Lung (tissue), 16 donors: Measurements from ENCODE around the gene FAM83C. TPM values are rescaled to one million over a fixed set of nuclear protein-coding genes. Genes with fewer than 3 reads are reported as not detected.
A peak's percentile ranks its signal among the peaks of the same experiment; 100 is the strongest.

Experiments
- ATAC-seq: fragments of 200-7000 bp; cut with Tn5 transposase; one replicate; pipeline ENCODE4 v1.9.1; 2020; ENCODE audit warnings: moderate number of reproducible peaks; ENCODE audit not compliant: insufficient read depth, low FRiP score
- DNase-seq, 3 donors: peaks; one replicate each; pipeline ENCODE4 v3.0.0-alpha.2; 2013 to 2017
- H3K27ac ChIP-seq, 2 donors: one replicate each; pipeline ENCODE4 v1.5.1; 2013; ENCODE audit warnings: mild to moderate bottlenecking in 2 of 2, moderate library complexity in 2 of 2, control low read depth in 1 of 2, inconsistent platforms in 1 of 2, low read depth in 1 of 2, low read length in 1 of 2
- H3K27me3 ChIP-seq, 3 donors: one replicate each; pipeline ENCODE4 v1.5.1; 2013; ENCODE audit warnings: low read length in 2 of 3; ENCODE audit not compliant: control insufficient read depth in 3 of 3, insufficient read depth in 3 of 3
- H3K36me3 ChIP-seq, 4 donors: one replicate each; pipeline ENCODE4 v1.5.1; 2013; ENCODE audit warnings: low read length in 4 of 4, mild to moderate bottlenecking in 1 of 4, moderate library complexity in 1 of 4; ENCODE audit not compliant: control insufficient read depth in 4 of 4, insufficient read depth in 4 of 4
- H3K4me1 ChIP-seq, 5 donors: one replicate each; pipeline ENCODE4 v1.5.1; 2013; ENCODE audit warnings: low read length in 5 of 5, mild to moderate bottlenecking in 2 of 5, moderate library complexity in 1 of 5; ENCODE audit not compliant: control insufficient read depth in 5 of 5, insufficient read depth in 5 of 5
- H3K4me3 ChIP-seq: one replicate; pipeline ENCODE4 v1.5.1; 2013; ENCODE audit warnings: mild to moderate bottlenecking, control low read depth, moderate library complexity
- H3K9ac ChIP-seq, 2 donors: one replicate each; pipeline ENCODE4 v1.5.1; 2013; ENCODE audit warnings: low read length in 2 of 2, control low read depth in 1 of 2; ENCODE audit not compliant: insufficient read depth in 1 of 2
- H3K9me3 ChIP-seq, 4 donors: one replicate each; pipeline ENCODE4 v1.5.1; 2013; ENCODE audit warnings: low read length in 3 of 4, mild to moderate bottlenecking in 1 of 4, moderate library complexity in 1 of 4; ENCODE audit not compliant: control insufficient read depth in 4 of 4, insufficient read depth in 3 of 4
- CTCF ChIP-seq: IDR thresholded peaks from 2 replicates; pipeline ENCODE4 v1.5.1; 2012; ENCODE audit warnings: mild to moderate bottlenecking; ENCODE audit errors: control extremely low read depth, extremely low read depth
- WGBS, 2 donors: extraction: QIAGEN DNeasy Blood & Tissue Kit; methylation state at CpG; one replicate each; pipeline ENCODE4 v1.1.7; 2013; 5-methylcytosine and 5-hydroxymethylcytosine counted together
- long read RNA-seq, 5 donors: transcript quantifications; one replicate each; lab custom pipeline, GENCODE V29; 2026
- polyA plus RNA-seq, 2 donors: library from polyadenylated mRNA; stranded (reverse); fragments of 200-250 nt; gene quantifications; one replicate each; pipeline ENCODE4 v1.2.1, GENCODE V29; 2013
- total RNA-seq, 2 donors: library from RNA; depleted of rRNA in 1 of 2; stranded (reverse); fragments of >200 nt in 1 of 2; gene quantifications; one replicate each; pipeline ENCODE4 v1.2.1, GENCODE V29; 2014 to 2021
- donor health status: control.
- donor health status: control.
- donor health status: Bipolar disorder and iron deficiency.
- donor health status: healthy.
- donor health status: DM: yes; HTN: yes; CAD: no.

The FAM83C gene
- not detected for total RNA-seq
- polyA plus RNA-seq, result not detected
- long read RNA-seq, donor 1, result 0 reads
- long read RNA-seq, donor 2, result 0 reads
- long read RNA-seq, donor 3, result 0 reads
- long read RNA-seq, donor 4, result 0 reads
- long read RNA-seq, donor 5, result 0 reads

GRCh38 chr20:35291654-35292503 lies at the start of gene FAM83C:
TSS of gene FAM83C (minus strand) at chr20:35292425. CDS start at chr20:35292304, 121 bp downstream.
- no peak for DNase-seq

GRCh38 chr20:35341366-35342028 lies 49.3 kb upstream of the FAM83C start:
- TF ChIP-seq CTCF, result no peak

More at GRCh38 chr20:35291654-35292503, at the start of gene FAM83C:
- WGBS, 2 donors, result 80 to 88% methylated on average over 40 of the region's 40 CpGs
- Histone ChIP-seq H3K4me3 (no peak within 1 kb of the TSS), H3K9ac (no peak within 1 kb of the TSS), H3K36me3 (no peaks in the 10 kb centered on the region), H3K27me3 (peaks cover 0 to 3% (median 2%) of the 10 kb centered on the region in 3 donors), H3K4me1 (peaks cover 0 to 3% (median 0%) of the 10 kb centered on the region in 5 donors), H3K9me3 (no peaks in the 10 kb centered on the region), H3K27ac (no peak within 1 kb of the TSS)
- ATAC-seq, result no peak
- TF ChIP-seq CTCF, result no peak

GRCh38 chr20:35340436-35340835 lies 48.2 kb upstream of the FAM83C start:
- DNase-seq, result no peak
- TF ChIP-seq CTCF, result no peak
- 96 to 98% methylated on average over 2 of the region's 2 CpGs for WGBS, 2 donors
- no peaks in the 10 kb centered on the region for H3K9me3 ChIP-seq
- H3K9ac ChIP-seq, result no peak overlapping the region
- no peak for ATAC-seq
- no peaks in the 10 kb centered on the region for H3K27me3 ChIP-seq
- H3K27ac ChIP-seq, result no peak overlapping the region
- H3K36me3 ChIP-seq, result peaks cover 3 to 9% (median 5%) of the 10 kb centered on the region in 4 donors
- no peak overlapping the region for H3K4me3 ChIP-seq
- H3K4me1 ChIP-seq, result peaks cover 0 to 21% (median 0%) of the 10 kb centered on the region in 5 donors

More at GRCh38 chr20:35341366-35342028, 49.3 kb upstream of the FAM83C start:
- 72 to 76% methylated on average over 4 of the region's 4 CpGs for WGBS, 2 donors
- Histone ChIP-seq H3K4me1 (peaks cover 0 to 20% (median 0%) of the 10 kb centered on the region in 5 donors), H3K4me3 (no peak overlapping the region), H3K9me3 (peaks cover 0 to 2% (median 0%) of the 10 kb centered on the region in 4 donors), H3K27me3 (no peaks in the 10 kb centered on the region), H3K36me3 (peaks cover 6 to 16% (median 8%) of the 10 kb centered on the region in 4 donors), H3K27ac (peak overlapping the region in 1 of 2 donors; percentile 28), H3K9ac (no peak overlapping the region)
- DNase-seq, result no peak
- ATAC-seq, result no peak
